Measurements from ENCODE around the gene HOXA7.

HOXA7 gene

GRCh38 chr7:27155816-27156507 is 513 bp downstream of the HOXA7 start:
- DNase-seq (ENCODE audit: low read depth, low spot score): no peak
- Histone ChIP-seq H3K9ac (ENCODE audit: insufficient read length) (peak overlapping the region; percentile 28), H3K9me3 (ENCODE audit: low read depth, low read length) (no peaks in the 10 kb centered on the region), H3K27ac (no peak overlapping the region), H3K4me3 (peak overlapping the region; percentile 86), H3K36me3 (ENCODE audit: insufficient read depth, low read length) (no peaks in the 10 kb centered on the region)
- TF ChIP-seq FOXP2 (optimal IDR thresholded peaks at IDR 0.05; ENCODE audit: control extremely low read depth, extremely low read length, insufficient read depth): no peak
- TF ChIP-seq EZH2 (IDR thresholded peaks at IDR 0.05): no peak
- no peak for TF ChIP-seq POLR2AphosphoS5 (IDR thresholded peaks at IDR 0.05; ENCODE audit: borderline replicate concordance, low read depth, low read length)

- peak overlapping the region; percentile 86 for H3K4me3 ChIP-seq
- no peak for DNase-seq (ENCODE audit: low read depth, low spot score)
- no peaks in the 10 kb centered on the region for H3K36me3 ChIP-seq (ENCODE audit: insufficient read depth, low read length)
- no peaks in the 10 kb centered on the region for H3K9me3 ChIP-seq (ENCODE audit: low read depth, low read length)
- no peak for TF ChIP-seq FOXP2 (optimal IDR thresholded peaks at IDR 0.05; ENCODE audit: control extremely low read depth, extremely low read length, insufficient read depth)
- TF ChIP-seq POLR2AphosphoS5 (IDR thresholded peaks at IDR 0.05; ENCODE audit: borderline replicate concordance, low read depth, low read length): no peak
- TF ChIP-seq EZH2 (IDR thresholded peaks at IDR 0.05): no peak
- H3K27ac ChIP-seq: no peak overlapping the region
- H3K9ac ChIP-seq (ENCODE audit: insufficient read length): no peak overlapping the region
Measured at GRCh38 chr7:27154901-27155815, 1.3 kb downstream of the HOXA7 start.

GRCh38 chr7:27154369-27154768 is 2.1 kb downstream of the HOXA7 start:
- no peak for DNase-seq (ENCODE audit: low read depth, low spot score)
- no peak overlapping the region for H3K4me3 ChIP-seq
- H3K9me3 ChIP-seq (ENCODE audit: low read depth, low read length): no peaks in the 10 kb centered on the region
- TF ChIP-seq EZH2 (IDR thresholded peaks at IDR 0.05) (no peak), POLR2AphosphoS5 (IDR thresholded peaks at IDR 0.05; ENCODE audit: borderline replicate concordance, low read depth, low read length) (no peak), FOXP2 (optimal IDR thresholded peaks at IDR 0.05; ENCODE audit: control extremely low read depth, extremely low read length, insufficient read depth) (no peak)
- no peaks in the 10 kb centered on the region for H3K36me3 ChIP-seq (ENCODE audit: insufficient read depth, low read length)
- H3K9ac ChIP-seq (ENCODE audit: insufficient read length): no peak overlapping the region
- no peak overlapping the region for H3K27ac ChIP-seq

- H3K36me3 ChIP-seq (ENCODE audit: insufficient read depth, low read length): no peaks in the 10 kb centered on the region
- no peak overlapping the region for H3K4me3 ChIP-seq
- TF ChIP-seq EZH2 (IDR thresholded peaks at IDR 0.05) (no peak), POLR2AphosphoS5 (IDR thresholded peaks at IDR 0.05; ENCODE audit: borderline replicate concordance, low read depth, low read length) (no peak), FOXP2 (optimal IDR thresholded peaks at IDR 0.05; ENCODE audit: control extremely low read depth, extremely low read length, insufficient read depth) (no peak)
- H3K9ac ChIP-seq (ENCODE audit: insufficient read length): no peak overlapping the region
- DNase-seq (ENCODE audit: low read depth, low spot score): no peak
- no peak overlapping the region for H3K27ac ChIP-seq
- H3K9me3 ChIP-seq (ENCODE audit: low read depth, low read length): no peaks in the 10 kb centered on the region
Measured at GRCh38 chr7:27153526-27153925, 2.9 kb downstream of the HOXA7 start.

GRCh38 chr7:27152816-27153442 is 3.5 kb downstream of the HOXA7 start:
- Histone ChIP-seq H3K27ac (no peak overlapping the region), H3K36me3 (ENCODE audit: insufficient read depth, low read length) (no peaks in the 10 kb centered on the region), H3K9ac (ENCODE audit: insufficient read length) (no peak overlapping the region), H3K9me3 (ENCODE audit: low read depth, low read length) (no peaks in the 10 kb centered on the region), H3K4me3 (peak overlapping the region; percentile 67; the same call in 1 of the 2 replicates)
- DNase-seq (ENCODE audit: low read depth, low spot score): no peak
- TF ChIP-seq EZH2 (IDR thresholded peaks at IDR 0.05) (no peak), POLR2AphosphoS5 (IDR thresholded peaks at IDR 0.05; ENCODE audit: borderline replicate concordance, low read depth, low read length) (no peak), FOXP2 (optimal IDR thresholded peaks at IDR 0.05; ENCODE audit: control extremely low read depth, extremely low read length, insufficient read depth) (no peak)

GRCh38 chr7:27151931-27152815 is 4.3 kb downstream of the HOXA7 start, which contains the start of gene HOXA3:
Gene HOXA3, minus strand, starts transcription at chr7:27152583. Its CDS starts 41,943 bp downstream, at chr7:27110640.
- TF ChIP-seq EZH2 (IDR thresholded peaks at IDR 0.05) (no peak), FOXP2 (optimal IDR thresholded peaks at IDR 0.05; ENCODE audit: control extremely low read depth, extremely low read length, insufficient read depth) (no peak)
- H3K9ac ChIP-seq (ENCODE audit: insufficient read length): no peak within 1 kb of the TSS
- H3K4me3 ChIP-seq: peak within 1 kb of the TSS; percentile 69
- no peak for DNase-seq (ENCODE audit: low read depth, low spot score)
- H3K9me3 ChIP-seq (ENCODE audit: low read depth, low read length): no peaks in the 10 kb centered on the region
- no peak within 1 kb of the TSS for H3K27ac ChIP-seq
- H3K36me3 ChIP-seq (ENCODE audit: insufficient read depth, low read length): no peaks in the 10 kb centered on the region

- H3K4me3 ChIP-seq: peak overlapping the region; percentile 69
- TF ChIP-seq POLR2AphosphoS5 (IDR thresholded peaks at IDR 0.05; ENCODE audit: borderline replicate concordance, low read depth, low read length) (no peak), EZH2 (IDR thresholded peaks at IDR 0.05) (peak; percentile 55)
- H3K9me3 ChIP-seq (ENCODE audit: low read depth, low read length): no peaks in the 10 kb centered on the region
- no peak overlapping the region for H3K9ac ChIP-seq (ENCODE audit: insufficient read length)
- H3K27ac ChIP-seq: no peak overlapping the region
- DNase-seq (ENCODE audit: low read depth, low spot score): no peak
- no peaks in the 10 kb centered on the region for H3K36me3 ChIP-seq (ENCODE audit: insufficient read depth, low read length)
Measured at GRCh38 chr7:27151341-27151930, 5.0 kb downstream of the HOXA7 start.

Measured in SK-N-MC (cell line).